Heart left ventricle (tissue), 16 donors: Measurements from ENCODE around the gene LANCL2. TPM values are rescaled to one million over a fixed set of nuclear protein-coding genes. Genes with fewer than 3 reads are reported as not detected.

Experiments
- ATAC-seq, 4 donors: fragments of 200-7000 bp; cut with Tn5 transposase; one replicate each; pipeline ENCODE4 v1.9.1; 2020 to 2022; ENCODE audit warnings: moderate library complexity in 4 of 4, mild to moderate bottlenecking in 3 of 4, moderate number of reproducible peaks in 1 of 4
- DNase-seq, 5 donors: peaks; one replicate each; pipeline ENCODE4 v3.0.0-alpha.2; 2020
- H3K27ac ChIP-seq, 12 donors: fragments of 200-600 bp; sonication (generic) in 4 of 12; one replicate each; pipeline versions ENCODE4 v1.5.0 to v1.8.0; 2016 to 2022; ENCODE audit warnings: mild to moderate bottlenecking in 2 of 12
- H3K27me3 ChIP-seq, 9 donors: fragments of 200-600 bp; sonication (generic) in 2 of 9; one replicate each; pipeline versions ENCODE4 v1.5.1 to v1.8.0; 2016 to 2022; ENCODE audit warnings: mild to moderate bottlenecking in 3 of 9
- H3K36me3 ChIP-seq, 9 donors: fragments of 200-600 bp; sonication (generic) in 2 of 9; one replicate each; pipeline versions ENCODE4 v1.5.0 to v1.8.0; 2018 to 2022; ENCODE audit warnings: mild to moderate bottlenecking in 2 of 9
- H3K4me1 ChIP-seq, 12 donors: fragments of 200-600 bp; sonication (generic) in 4 of 12; one replicate each; pipeline versions ENCODE4 v1.5.0 to v1.8.0; 2016 to 2022; ENCODE audit warnings: mild to moderate bottlenecking in 3 of 12
- H3K4me3 ChIP-seq, 12 donors: fragments of 200-600 bp; sonication (generic) in 4 of 12; one replicate each; pipeline versions ENCODE4 v1.5.0 to v1.8.0; 2017 to 2022; ENCODE audit warnings: mild to moderate bottlenecking in 9 of 12, moderate library complexity in 4 of 12
- H3K9me3 ChIP-seq, 12 donors: fragments of 200-600 bp; sonication (generic) in 4 of 12; one replicate each; pipeline versions ENCODE4 v1.5.0 to v1.8.0; 2016 to 2022; ENCODE audit warnings: mild to moderate bottlenecking in 1 of 12
- CTCF ChIP-seq, 12 donors: fragments of 200-600 bp; sonication (generic) in 4 of 12; IDR thresholded peaks; one replicate each; pipeline versions ENCODE4 v1.5.0 to v1.8.0; 2018 to 2022; ENCODE audit warnings: antibody characterized with exemption in 12 of 12, mild to moderate bottlenecking in 5 of 12
- POLR2A ChIP-seq, 2 donors: fragments of 450-650 bp; IDR thresholded peaks; one replicate each; pipeline ENCODE4 v1.6.1; 2017; ENCODE audit warnings: antibody characterized with exemption in 2 of 2, mild to moderate bottlenecking in 2 of 2, moderate library complexity in 2 of 2
- WGBS, 4 donors: extraction: QIAGEN DNeasy Blood & Tissue Kit in 2 of 4; methylation state at CpG; one replicate each; pipeline versions ENCODE4 v1.1.5 to v1.1.7; 2013 to 2018; 5-methylcytosine and 5-hydroxymethylcytosine counted together
- intact Hi-C, 10 donors: fragments of 100-400 bp; cut with DNase I; formaldehyde crosslinking; loops; one replicate each; pipeline versions ENCODE4 v1.11.1 to v1.14.2; 2022
- polyA plus RNA-seq, 2 donors: library from polyadenylated mRNA; stranded (reverse); fragments of 200-250 nt; gene quantifications; one replicate each; pipeline ENCODE4 v1.2.3, GENCODE V29; 2013
- total RNA-seq, 9 donors: library from RNA; depleted of rRNA in 2 of 9; stranded (reverse); fragments of >200 nt in 2 of 9; fragmentation: NEBNext Ultra II Directional in 3 of 9; extraction: Animal tissue kit (Norgen Biotek cat#: 25700) in 3 of 9; gene quantifications; one replicate each; pipeline versions ENCODE4 v1.1.0 to v1.2.4, GENCODE V29; 2016 to 2023
- donor health status: ischemic (EF 13 %, LVEDD 7.1; RV severe dilation, severe dysfunction).
- donor health status: healthy with polysubstance abuse.
- donor health status: DM: no; HTN: yes; CAD: no.
- donor health status: DM: no; HTN: no; CAD: no.
- donor health status: ischemic (EF 25% LVEDD 6.9; RV normal size, moderate dysfunction).
- donor health status: ischemic (EF 25% LVEDD 5.7; RV mildly dilated, moderate dysfunction).
- donor health status: healthy.
- donor health status: DM: yes; HTN: yes; CAD: no.
- donor health status: ischemic (EF 35%, LVEDD 5.7; RV mildly dilated, moderate dysfunction).
- donor health status: nonischemic (EF 11% LVEDD 7.7; RV severe dilation, severe dysfunction).
- donor health status: DM: yes; HTN: yes; CAD: no.
- donor health status: PGD.
- donor health status: ischemic (EF 29% LVEDD 5.4; RV normal size, mild dysfunction).
- donor health status: nonischemic (EF 23%, LVEDD 6.1; RV moderate dilation, normal function).

LANCL2 gene
- total and polyA plus RNA-seq, 11 donors = 2.6 to 10.3 (median 8.0) TPM

GRCh38 chr7:55369427-55370400 is 4.6 kb downstream of the LANCL2 start:
- no peak for DNase-seq
- intact Hi-C loops = loop anchor here in 5 of 10 donors (5.0 to 10.0 kb wide), 6 partner anchors 85 to 612 kb away; partner anchors contain the start of genes NIPSNAP2 (in 1 of the 5), SEC61G (in 1 of the 5) and VOPP1 (in 1 of the 5)
- Histone ChIP-seq H3K36me3 (no peaks in the 10 kb centered on the region), H3K4me3 (no peak overlapping the region), H3K9me3 (no peaks in the 10 kb centered on the region), H3K27ac (no peak overlapping the region), H3K4me1 (peaks cover 0 to 17% (median 13%) of the 10 kb centered on the region in 12 donors), H3K27me3 (no peaks in the 10 kb centered on the region)
- TF ChIP-seq POLR2A (IDR thresholded peaks at IDR 0.05) (no peak), CTCF (IDR thresholded peaks at IDR 0.05) (no peak)
- 86 to 91% (median 86%) methylated on average over 8 of the region's 8 CpGs for WGBS, 4 donors
- no peak for ATAC-seq

DNA sequence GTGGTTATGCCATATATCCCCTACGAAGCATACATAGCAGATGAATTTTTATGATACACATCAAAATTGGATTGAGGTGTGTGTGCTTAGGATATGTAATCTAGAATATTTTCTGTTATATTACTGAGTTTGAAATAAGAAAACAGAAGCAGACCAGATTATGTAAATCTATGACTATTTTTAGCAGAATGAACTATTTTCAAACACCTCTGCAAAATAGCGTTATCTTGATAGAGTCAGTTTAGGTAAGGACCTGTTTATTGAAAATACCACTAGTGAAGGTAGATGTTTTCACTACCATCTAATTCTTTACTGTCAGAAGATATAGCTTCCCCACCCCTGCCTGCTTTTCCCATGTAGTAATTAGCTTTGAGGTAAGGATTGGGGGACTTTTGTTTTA is 9.1 kb downstream of the LANCL2 start:
- DNase-seq (no peak), ATAC-seq (no peak)
- TF ChIP-seq CTCF (IDR thresholded peaks at IDR 0.05) = no peak
- TF ChIP-seq POLR2A (IDR thresholded peaks at IDR 0.05) = no peak
- no peaks in the 10 kb centered on the region for H3K4me1 ChIP-seq
- H3K27ac ChIP-seq = no peak overlapping the region
- WGBS, 4 donors = 84 to 94% (median 90%) methylated on average over 2 of the region's 2 CpGs
- no peaks in the 10 kb centered on the region for H3K36me3 ChIP-seq
- H3K9me3 ChIP-seq = no peaks in the 10 kb centered on the region
- no peaks in the 10 kb centered on the region for H3K27me3 ChIP-seq
- intact Hi-C loops = no loop called here
- no peak overlapping the region for H3K4me3 ChIP-seq

DNA sequence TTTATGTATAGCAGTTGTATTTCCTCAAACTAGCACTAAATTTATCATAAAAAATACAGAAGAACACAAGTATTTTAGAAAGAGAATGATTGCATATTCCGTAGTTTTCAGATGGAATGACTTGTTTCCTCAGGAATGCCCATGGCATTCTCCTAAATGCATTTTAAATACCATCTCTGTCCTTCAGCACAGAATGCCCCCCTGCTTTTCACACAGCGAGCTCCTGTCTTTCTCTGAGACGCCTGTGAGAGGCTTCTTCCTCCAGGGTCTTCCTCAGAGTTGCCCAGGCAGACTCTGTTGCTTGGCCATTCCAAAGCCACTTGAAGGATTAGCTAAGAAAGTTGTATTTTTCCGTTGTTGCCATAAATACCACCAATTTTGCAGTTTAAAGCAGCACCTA is 10.1 kb downstream of the LANCL2 start:
- H3K9me3 ChIP-seq = no peaks in the 10 kb centered on the region
- no peaks in the 10 kb centered on the region for H3K36me3 ChIP-seq
- TF ChIP-seq POLR2A (IDR thresholded peaks at IDR 0.05) = no peak
- TF ChIP-seq CTCF (IDR thresholded peaks at IDR 0.05) = no peak
- no peaks in the 10 kb centered on the region for H3K27me3 ChIP-seq
- H3K4me3 ChIP-seq = no peak overlapping the region
- ATAC-seq (no peak), DNase-seq (no peak)
- intact Hi-C loops = no loop called here
- no peak overlapping the region for H3K27ac ChIP-seq
- no peaks in the 10 kb centered on the region for H3K4me1 ChIP-seq
- 80 to 92% (median 88%) methylated on average over 4 of the region's 4 CpGs for WGBS, 4 donors

DNA sequence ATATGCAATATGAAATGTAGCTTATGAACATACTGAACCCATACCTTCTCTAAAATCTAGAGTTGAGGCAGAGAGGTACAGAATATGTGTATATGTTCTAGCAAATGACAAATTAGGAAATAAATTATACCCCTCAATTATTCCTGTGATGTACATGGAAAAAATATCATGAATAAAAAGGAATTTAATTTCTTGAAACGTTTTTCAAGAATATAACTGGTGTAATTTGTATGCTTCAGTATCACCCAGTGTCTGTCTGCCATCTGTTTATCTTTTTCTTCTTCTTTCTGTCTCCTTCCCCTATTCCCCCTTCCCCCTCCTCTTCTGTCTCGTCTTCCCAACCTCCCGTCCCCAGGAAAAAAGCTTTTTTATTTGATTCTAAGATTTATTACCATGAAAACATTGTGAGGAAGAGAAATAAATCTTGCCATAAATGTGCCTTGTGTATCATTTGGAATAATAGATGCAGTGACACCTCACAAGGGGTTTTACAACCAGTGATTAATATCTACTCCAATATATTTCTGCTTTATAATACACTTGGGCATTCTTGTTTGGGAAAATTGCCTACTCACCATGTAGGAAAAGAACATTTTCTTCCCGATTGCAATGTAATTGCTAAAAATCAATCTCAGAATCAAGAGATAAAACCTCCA is 12.2 kb downstream of the LANCL2 start:
- 85 to 91% (median 88%) methylated on average over 4 of the region's 4 CpGs for WGBS, 4 donors
- ATAC-seq (no peak), DNase-seq (no peak)
- intact Hi-C loops = no loop called here
- Histone ChIP-seq H3K4me3 (no peak overlapping the region), H3K27ac (no peak overlapping the region), H3K9me3 (no peaks in the 10 kb centered on the region), H3K36me3 (no peaks in the 10 kb centered on the region), H3K27me3 (no peaks in the 10 kb centered on the region), H3K4me1 (no peaks in the 10 kb centered on the region)
- no peak for TF ChIP-seq POLR2A (IDR thresholded peaks at IDR 0.05)
- no peak for TF ChIP-seq CTCF (IDR thresholded peaks at IDR 0.05)
